Caco-2 (cell line): ENCODE measurements around the gene ACTL10. TPM values are rescaled to one million over a fixed set of nuclear protein-coding genes. Genes with fewer than 3 reads are reported as not detected.
A peak's percentile ranks its signal among the peaks of the same experiment; 100 is the strongest.

Source experiments
- BruUV-seq: library from RNA; stranded (reverse); fragments of 400-500 nt; replicated peaks from 2 replicates; lab custom pipeline; 2021; lab: Mats Ljungman, UMichigan
- CTCF ChIA-PET: fragments of 300-600 bp; sonication (Branson Sonifier 250); formaldehyde crosslinking; loops from one replicate; lab custom pipeline; 2022; ENCODE audit warnings: antibody characterized with exemption; lab: Charles Lee
- POLR2A ChIA-PET: fragments of 300-600 bp; sonication (Branson Sonifier 250); formaldehyde crosslinking; loops from one replicate; lab custom pipeline; 2022; ENCODE audit warnings: antibody characterized with exemption; lab: Charles Lee
- DNase-seq, 2 experiments: peaks; one replicate each; pipeline versions ENCODE4 v3.0.0 to v3.0.0-alpha.2; 2020 to 2022
- H3K27me3 ChIP-seq: replicated peaks from 2 replicates; pipeline ENCODE4 v1.6.0; 2011; ENCODE audit warnings: low read length; ENCODE audit not compliant: control insufficient read depth, insufficient read depth
- H3K36me3 ChIP-seq: 2 replicates; pipeline ENCODE4 v1.5.1; 2011; ENCODE audit warnings: low read length; ENCODE audit not compliant: control insufficient read depth, insufficient read depth
- H3K4me1 ChIP-seq: fragments of 250-450 bp; sonication (Bioruptor Pico); 2 replicates; pipeline ENCODE4 v1.5.1; 2020; ENCODE audit warnings: mild to moderate bottlenecking
- H3K4me3 ChIP-seq: 2 replicates; pipeline ENCODE4 v1.5.1; 2011; ENCODE audit warnings: low read depth, mild to moderate bottlenecking, control low read depth, low read length
- H3K9me3 ChIP-seq: fragments of 250-450 bp; sonication (Bioruptor Pico); 2 replicates; pipeline ENCODE4 v1.5.1; 2020; ENCODE audit warnings: mild to moderate bottlenecking, moderate library complexity
- H3K27ac Mint-ChIP-seq: one replicate; pipeline ENCODE4 v1.8.0; 2022; ENCODE audit warnings: mixed read lengths; ENCODE audit not compliant: unreplicated experiment
- H3K27me3 Mint-ChIP-seq: one replicate; pipeline ENCODE4 v1.8.0; 2022; ENCODE audit warnings: mixed read lengths; ENCODE audit not compliant: insufficient read depth, unreplicated experiment
- H3K36me3 Mint-ChIP-seq: one replicate; pipeline ENCODE4 v1.8.0; 2022; ENCODE audit warnings: mild to moderate bottlenecking, mixed read lengths; ENCODE audit not compliant: insufficient read depth, unreplicated experiment
- H3K4me1 Mint-ChIP-seq: one replicate; pipeline ENCODE4 v1.8.0; 2022; ENCODE audit warnings: low read depth, mixed read lengths; ENCODE audit not compliant: unreplicated experiment
- H3K4me3 Mint-ChIP-seq: one replicate; pipeline ENCODE4 v1.8.0; 2022; ENCODE audit warnings: mild to moderate bottlenecking, moderate library complexity, mixed read lengths; ENCODE audit not compliant: unreplicated experiment
- H3K9me3 Mint-ChIP-seq: one replicate; pipeline ENCODE4 v1.8.0; 2022; ENCODE audit warnings: mixed read lengths; ENCODE audit not compliant: unreplicated experiment
- intact Hi-C: fragments of 100-400 bp; cut with micrococcal nuclease; formaldehyde crosslinking; loops from one replicate; pipeline ENCODE4 v1.10.0; 2022; ENCODE audit not compliant: unreplicated experiment
- total RNA-seq: library from RNA; stranded (reverse); gene quantifications from 2 replicates; pipeline ENCODE4 v1.2.3, GENCODE V29; 2022
- TF ChIP-seq, protein P1 (sequence below), 2 experiments: fragments of 200-600 bp in 1 of 2; IDR thresholded peaks; 1 replicate in 1 of 2; 2 replicates in 1 of 2; pipeline versions ENCODE4 v1.5.1 to v1.8.0; 2011 to 2022; ENCODE audit warnings: antibody characterized with exemption in 1 of 2, control low read depth in 1 of 2, inconsistent platforms in 1 of 2, low read depth in 1 of 2, low read length in 1 of 2, mild to moderate bottlenecking in 1 of 2, moderate library complexity in 1 of 2; ENCODE audit not compliant: insufficient read depth in 1 of 2, severe bottlenecking in 1 of 2, unreplicated experiment in 1 of 2

Gene ACTL10
- total RNA-seq, 1 experiment from 2014 or later: 3.4 TPM

DNA sequence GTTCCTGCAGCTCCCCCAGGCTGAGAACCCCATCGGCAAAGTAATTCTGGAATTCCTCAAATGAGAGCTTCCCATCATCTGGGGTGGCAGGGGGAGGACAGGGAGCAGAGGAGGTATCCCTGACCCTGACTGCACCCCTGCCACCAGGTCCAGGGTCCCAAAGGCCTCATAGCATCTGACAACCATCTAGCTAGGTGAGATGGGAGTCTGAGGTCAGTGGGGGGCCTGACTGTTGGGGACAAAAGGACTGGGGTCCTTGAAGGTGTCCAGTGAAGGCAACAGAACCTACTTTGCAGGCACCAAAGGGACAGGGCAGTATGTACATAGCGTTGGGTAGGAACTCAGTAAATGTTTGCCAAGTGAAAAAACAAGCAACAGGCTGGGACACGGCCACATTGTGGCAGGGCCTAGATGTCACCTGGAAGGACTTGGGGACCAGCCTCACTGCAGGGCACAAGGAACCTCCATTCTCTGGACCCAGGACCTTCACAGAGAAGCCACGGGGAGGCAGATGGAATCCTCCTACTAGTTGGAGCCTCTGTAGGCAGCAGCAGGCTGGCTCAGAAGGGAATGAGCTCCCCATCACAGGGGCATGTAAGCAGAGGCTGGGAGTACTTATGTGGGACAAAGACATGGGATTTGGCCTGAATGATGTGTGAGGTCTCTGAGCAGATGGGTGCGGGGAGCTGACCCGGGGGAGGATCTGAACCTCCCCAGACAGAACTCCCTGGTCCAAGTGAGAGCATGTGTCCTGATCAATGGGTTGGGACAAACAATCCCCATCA lies 4.2 kb downstream of the ACTL10 start:
- DNase-seq: no peak
- POLR2A ChIA-PET: no interaction called here
- CTCF ChIA-PET: interaction anchor here (0.6 to 1.9 kb wide), 3 partner anchors 49 to 142 kb away, joined by 3 to 4 read pairs (median 3); partner anchors contain the start of gene PXMP4
- Mint-ChIP-seq H3K36me3 (peaks cover 54% of the 10 kb centered on the region), H3K27me3 (no peaks in the 10 kb centered on the region), H3K27ac (no peak overlapping the region), H3K4me3 (peak overlapping the region; percentile 6), H3K4me1 (peaks cover 35% of the 10 kb centered on the region), H3K9me3 (no peaks in the 10 kb centered on the region)
- H3K4me1 ChIP-seq: peaks cover 23% of the 10 kb centered on the region
- H3K4me3 ChIP-seq: no peak overlapping the region
- intact Hi-C loops: loop anchor here (5.0 kb wide), 1 partner anchor 141 kb away; the partner anchor contains the start of gene CHMP4B
- TF ChIP-seq, protein P1, sequence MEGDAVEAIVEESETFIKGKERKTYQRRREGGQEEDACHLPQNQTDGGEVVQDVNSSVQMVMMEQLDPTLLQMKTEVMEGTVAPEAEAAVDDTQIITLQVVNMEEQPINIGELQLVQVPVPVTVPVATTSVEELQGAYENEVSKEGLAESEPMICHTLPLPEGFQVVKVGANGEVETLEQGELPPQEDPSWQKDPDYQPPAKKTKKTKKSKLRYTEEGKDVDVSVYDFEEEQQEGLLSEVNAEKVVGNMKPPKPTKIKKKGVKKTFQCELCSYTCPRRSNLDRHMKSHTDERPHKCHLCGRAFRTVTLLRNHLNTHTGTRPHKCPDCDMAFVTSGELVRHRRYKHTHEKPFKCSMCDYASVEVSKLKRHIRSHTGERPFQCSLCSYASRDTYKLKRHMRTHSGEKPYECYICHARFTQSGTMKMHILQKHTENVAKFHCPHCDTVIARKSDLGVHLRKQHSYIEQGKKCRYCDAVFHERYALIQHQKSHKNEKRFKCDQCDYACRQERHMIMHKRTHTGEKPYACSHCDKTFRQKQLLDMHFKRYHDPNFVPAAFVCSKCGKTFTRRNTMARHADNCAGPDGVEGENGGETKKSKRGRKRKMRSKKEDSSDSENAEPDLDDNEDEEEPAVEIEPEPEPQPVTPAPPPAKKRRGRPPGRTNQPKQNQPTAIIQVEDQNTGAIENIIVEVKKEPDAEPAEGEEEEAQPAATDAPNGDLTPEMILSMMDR (IDR thresholded peaks at IDR 0.05; ENCODE audit: insufficient read depth in 1 of 2, low read depth in 1 of 2, low read length in 1 of 2, severe bottlenecking in 1 of 2, unreplicated experiment in 1 of 2): no peak
- peaks cover 11% of the 10 kb centered on the region for H3K36me3 ChIP-seq
- no peaks in the 10 kb centered on the region for H3K9me3 ChIP-seq
- no TSS peak for BruUV-seq
- no peaks in the 10 kb centered on the region for H3K27me3 ChIP-seq

DNA sequence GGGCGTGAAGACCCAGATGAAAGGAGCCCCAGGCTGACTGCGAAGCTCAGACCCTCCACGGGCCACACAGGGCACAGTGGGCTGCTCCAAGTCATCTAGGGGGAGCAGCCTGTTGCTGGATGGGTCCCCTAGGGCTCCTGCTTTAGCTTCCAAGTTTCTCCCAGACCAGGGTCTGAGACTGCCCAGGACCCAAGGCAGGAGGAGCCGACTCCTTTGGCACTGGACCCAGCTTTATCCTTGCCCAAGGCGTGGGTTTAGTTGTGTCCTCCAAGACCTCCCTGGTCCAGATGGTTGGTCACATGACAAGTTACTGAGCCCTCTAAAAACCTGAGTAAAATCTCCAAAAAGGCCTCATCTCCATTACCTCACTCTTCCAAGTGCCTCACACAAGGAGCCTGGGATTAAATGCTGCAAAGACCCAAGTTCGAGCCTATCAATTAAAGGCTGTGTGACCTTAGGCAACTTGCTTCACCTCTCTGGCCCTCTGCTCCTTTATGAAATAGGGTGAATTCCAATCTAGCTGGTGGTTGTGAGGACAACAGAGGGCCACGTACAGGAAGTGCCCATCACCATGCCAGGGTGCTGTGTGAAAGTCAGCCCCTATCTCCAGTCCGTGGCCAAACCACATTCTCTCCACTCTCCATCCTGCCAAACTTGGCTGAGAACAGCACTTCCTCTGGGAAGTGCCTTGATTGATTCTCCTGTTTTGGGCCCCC lies 5.0 kb downstream of the ACTL10 start:
- no peak for DNase-seq
- H3K4me3 Mint-ChIP-seq: peak overlapping the region; percentile 99
- peak overlapping the region; percentile 98 for H3K27ac Mint-ChIP-seq
- TSS peak; percentile 29 for BruUV-seq
- POLR2A ChIA-PET: no interaction called here
- peaks cover 39% of the 10 kb centered on the region for H3K4me1 Mint-ChIP-seq
- TF ChIP-seq, protein P1 (IDR thresholded peaks at IDR 0.05; ENCODE audit: insufficient read depth in 1 of 2, low read depth in 1 of 2, low read length in 1 of 2, severe bottlenecking in 1 of 2, unreplicated experiment in 1 of 2): no peak
- no peaks in the 10 kb centered on the region for H3K27me3 ChIP-seq
- no peaks in the 10 kb centered on the region for H3K9me3 Mint-ChIP-seq
- H3K36me3 Mint-ChIP-seq: peaks cover 56% of the 10 kb centered on the region
- H3K4me3 ChIP-seq: no peak overlapping the region
- intact Hi-C loops: loop anchor here (5.0 kb wide), 1 partner anchor 141 kb away; the partner anchor contains the start of gene CHMP4B
- peaks cover 11% of the 10 kb centered on the region for H3K36me3 ChIP-seq
- no peaks in the 10 kb centered on the region for H3K9me3 ChIP-seq
- CTCF ChIA-PET: interaction anchor here (0.6 to 1.9 kb wide), 5 partner anchors 48 to 145 kb away, joined by 3 to 4 read pairs (median 3); partner anchors contain the start of gene PXMP4
- H3K27me3 Mint-ChIP-seq: no peaks in the 10 kb centered on the region
- peaks cover 18% of the 10 kb centered on the region for H3K4me1 ChIP-seq
